Measurements from ENCODE around the gene ZNF684.

The ZNF684 gene

DNA sequence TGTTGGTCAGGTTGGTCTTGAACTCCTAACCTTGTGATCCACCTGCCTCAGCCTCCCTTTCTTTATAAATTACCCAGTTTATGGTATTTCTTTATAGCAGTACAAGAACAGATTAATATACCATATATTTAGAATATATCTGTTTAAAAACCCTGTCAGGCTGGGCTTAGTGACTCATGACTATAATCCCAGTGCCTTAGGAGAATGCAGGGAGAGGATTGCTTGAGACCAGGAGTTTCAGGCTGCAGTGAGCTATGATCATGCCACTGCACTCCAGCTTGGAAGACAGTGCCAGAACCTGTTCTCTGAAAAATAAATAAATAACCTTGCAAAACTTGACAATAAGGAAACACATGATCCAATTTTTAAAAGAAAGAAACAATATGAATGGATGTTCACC, 43.9 kb downstream of the ZNF684 start:
- H3K9me3 ChIP-seq: no peaks in the 10 kb centered on the region
- intact Hi-C loops (cut with DNase I; ENCODE audit: low total_unique reads): no loop called here

DNA sequence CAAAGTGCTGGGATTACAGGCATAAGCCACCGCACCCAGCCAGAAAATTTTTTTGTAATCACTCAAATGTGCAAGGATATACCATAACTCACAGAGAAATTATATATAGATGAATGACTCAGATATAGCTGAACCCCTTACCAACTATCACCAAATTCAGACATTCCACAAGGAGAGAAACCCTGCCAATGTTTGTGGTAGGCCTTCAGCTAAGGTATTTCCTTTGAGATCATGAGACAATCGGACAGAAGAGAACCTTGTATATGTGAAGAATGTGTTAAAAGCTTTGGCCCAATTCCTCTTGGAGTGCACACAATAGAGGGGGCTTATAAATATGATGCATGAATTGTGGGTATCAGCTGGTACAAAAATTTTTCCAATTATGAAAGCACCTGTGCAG, 50.7 kb downstream of the ZNF684 start:
- no peak overlapping the region for H3K27ac ChIP-seq
- H3K4me3 ChIP-seq: no peak overlapping the region
- TF ChIP-seq, protein P1, sequence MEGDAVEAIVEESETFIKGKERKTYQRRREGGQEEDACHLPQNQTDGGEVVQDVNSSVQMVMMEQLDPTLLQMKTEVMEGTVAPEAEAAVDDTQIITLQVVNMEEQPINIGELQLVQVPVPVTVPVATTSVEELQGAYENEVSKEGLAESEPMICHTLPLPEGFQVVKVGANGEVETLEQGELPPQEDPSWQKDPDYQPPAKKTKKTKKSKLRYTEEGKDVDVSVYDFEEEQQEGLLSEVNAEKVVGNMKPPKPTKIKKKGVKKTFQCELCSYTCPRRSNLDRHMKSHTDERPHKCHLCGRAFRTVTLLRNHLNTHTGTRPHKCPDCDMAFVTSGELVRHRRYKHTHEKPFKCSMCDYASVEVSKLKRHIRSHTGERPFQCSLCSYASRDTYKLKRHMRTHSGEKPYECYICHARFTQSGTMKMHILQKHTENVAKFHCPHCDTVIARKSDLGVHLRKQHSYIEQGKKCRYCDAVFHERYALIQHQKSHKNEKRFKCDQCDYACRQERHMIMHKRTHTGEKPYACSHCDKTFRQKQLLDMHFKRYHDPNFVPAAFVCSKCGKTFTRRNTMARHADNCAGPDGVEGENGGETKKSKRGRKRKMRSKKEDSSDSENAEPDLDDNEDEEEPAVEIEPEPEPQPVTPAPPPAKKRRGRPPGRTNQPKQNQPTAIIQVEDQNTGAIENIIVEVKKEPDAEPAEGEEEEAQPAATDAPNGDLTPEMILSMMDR (IDR thresholded peaks at IDR 0.05): no peak
- no peak for DNase-seq
- no peaks in the 10 kb centered on the region for H3K36me3 ChIP-seq
- no peaks in the 10 kb centered on the region for H3K27me3 ChIP-seq
- intact Hi-C loops (cut with DNase I; ENCODE audit: low total_unique reads): no loop called here
- H3K9me3 ChIP-seq: no peaks in the 10 kb centered on the region
- peaks cover 0 to 12% (median 2%) of the 10 kb centered on the region in 4 donors for H3K4me1 ChIP-seq

More for the DNA sequence above, 43.9 kb downstream of the ZNF684 start:
- Histone ChIP-seq H3K4me3 (no peak overlapping the region), H3K27ac (no peak overlapping the region), H3K36me3 (no peaks in the 10 kb centered on the region), H3K4me1 (no peaks in the 10 kb centered on the region), H3K27me3 (no peaks in the 10 kb centered on the region)
- TF ChIP-seq, protein P1 (IDR thresholded peaks at IDR 0.05): no peak
- no peak for DNase-seq

DNA sequence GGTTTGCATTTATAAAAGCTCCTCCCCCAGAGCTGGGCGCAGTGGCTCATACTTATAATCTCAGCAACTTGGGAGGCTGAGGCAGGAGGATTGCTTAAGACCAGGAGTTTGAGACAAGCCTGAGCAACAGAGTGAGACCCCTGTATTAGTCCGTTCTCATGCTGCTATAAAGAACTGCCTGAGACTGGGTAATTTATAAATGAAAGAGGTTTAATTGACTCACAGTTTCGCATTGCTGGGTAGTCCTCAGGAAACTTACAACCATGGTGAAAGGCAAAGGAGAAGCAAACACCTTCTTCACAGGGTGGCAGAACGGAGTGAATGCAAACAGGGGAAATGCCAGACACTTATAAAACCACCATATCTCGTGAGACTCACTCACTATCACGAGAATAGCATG, 52.5 kb downstream of the ZNF684 start:
- H3K27ac ChIP-seq: no peak overlapping the region
- intact Hi-C loops (cut with DNase I; ENCODE audit: low total_unique reads): no loop called here
- TF ChIP-seq, protein P1 (IDR thresholded peaks at IDR 0.05): no peak
- H3K4me3 ChIP-seq: no peak overlapping the region
- no peaks in the 10 kb centered on the region for H3K27me3 ChIP-seq
- peaks cover 0 to 12% (median 2%) of the 10 kb centered on the region in 4 donors for H3K4me1 ChIP-seq
- H3K36me3 ChIP-seq: no peaks in the 10 kb centered on the region
- DNase-seq: no peak
- H3K9me3 ChIP-seq: no peaks in the 10 kb centered on the region

DNA sequence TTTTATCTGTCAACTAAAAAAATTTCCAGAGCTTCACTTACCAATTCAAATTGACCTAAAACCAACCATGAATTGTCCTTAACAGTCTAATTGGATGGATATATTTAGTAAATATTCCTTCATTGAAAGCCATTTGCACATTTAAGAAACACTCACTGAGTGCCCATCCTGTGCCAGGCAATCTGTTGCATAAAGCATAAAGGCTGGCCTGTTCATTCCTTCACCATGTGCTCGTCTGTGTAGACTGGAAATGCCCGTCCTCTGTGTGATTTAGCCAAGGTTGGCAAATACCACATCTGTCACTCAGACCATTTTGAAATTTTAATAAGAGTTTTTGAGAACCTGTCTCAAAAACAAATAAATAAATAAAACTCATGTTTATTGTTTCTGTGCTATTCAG, 57.1 kb downstream of the ZNF684 start:
- Histone ChIP-seq H3K36me3 (no peaks in the 10 kb centered on the region), H3K4me3 (no peak overlapping the region), H3K27me3 (no peaks in the 10 kb centered on the region), H3K27ac (no peak overlapping the region), H3K9me3 (no peaks in the 10 kb centered on the region), H3K4me1 (peaks cover 0 to 4% (median 0%) of the 10 kb centered on the region in 4 donors)
- DNase-seq: no peak
- TF ChIP-seq, protein P1 (IDR thresholded peaks at IDR 0.05): no peak
- intact Hi-C loops (cut with DNase I; ENCODE audit: low total_unique reads): no loop called here

DNA sequence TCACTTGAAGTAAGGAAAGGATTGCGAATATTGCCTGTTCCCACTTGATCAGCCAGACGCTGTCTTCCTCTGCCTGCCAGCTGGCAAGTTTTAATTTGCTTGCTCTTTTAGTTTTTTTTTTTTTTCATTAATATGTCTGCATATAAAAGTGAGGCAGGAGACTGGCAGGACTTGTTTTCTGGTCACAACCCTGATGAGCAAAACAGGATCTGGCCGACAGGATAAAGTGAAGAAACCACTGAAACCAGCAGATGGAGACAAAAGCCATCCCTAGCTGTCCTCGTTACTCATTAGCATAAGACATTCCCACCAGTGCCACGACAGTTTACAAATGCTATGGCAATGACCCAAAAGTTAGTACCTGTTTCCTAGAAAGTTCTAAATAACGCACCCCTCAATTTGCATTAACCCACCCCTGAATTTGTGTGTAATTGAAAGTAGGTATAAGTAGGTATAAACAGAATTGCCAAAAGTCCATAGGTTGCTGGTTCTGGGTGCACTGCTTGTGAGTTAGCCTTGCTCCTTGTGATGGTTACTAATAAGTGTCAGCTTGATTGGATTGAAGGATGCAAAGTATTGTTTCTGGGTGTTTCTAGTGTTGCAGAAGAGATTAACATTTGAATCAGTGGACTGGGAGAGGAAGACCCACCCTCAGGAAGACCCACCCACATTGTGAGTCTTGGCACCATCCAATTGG, 60.8 kb downstream of the ZNF684 start:
- intact Hi-C loops (cut with DNase I; ENCODE audit: low total_unique reads): no loop called here
- H3K27ac ChIP-seq: no peak overlapping the region
- DNase-seq: no peak
- H3K27me3 ChIP-seq: no peaks in the 10 kb centered on the region
- no peaks in the 10 kb centered on the region for H3K4me1 ChIP-seq
- H3K9me3 ChIP-seq: no peaks in the 10 kb centered on the region
- no peak overlapping the region for H3K4me3 ChIP-seq
- H3K36me3 ChIP-seq: no peaks in the 10 kb centered on the region
- TF ChIP-seq, protein P1 (IDR thresholded peaks at IDR 0.05): peak; percentile 12 to 33
